ENCODE results near the gene DIPK1A. TPM values are rescaled to one million over a fixed set of nuclear protein-coding genes. Genes with fewer than 3 reads are reported as not detected.
A peak's percentile ranks its signal among the peaks of the same experiment; 100 is the strongest.

The DIPK1A gene
- total and polyA plus RNA-seq, 10 donors = 5.4 to 15.7 (median 9.9) TPM

GRCh38 chr1:92882819-92883218 lies 78.4 kb downstream of the DIPK1A start:
- Histone ChIP-seq H3K9me3 (no peaks in the 10 kb centered on the region), H3K4me3 (no peak overlapping the region), H3K27ac (peak overlapping the region in 4 of 8 donors; percentile 34 to 61 (median 44)), H3K36me3 (no peaks in the 10 kb centered on the region), H3K4me1 (peaks cover 10 to 42% (median 26%) of the 10 kb centered on the region in 6 donors), H3K27me3 (replicated peaks in 1 of 7) (no peaks in the 10 kb centered on the region)
- TF ChIP-seq POLR2AphosphoS5 (IDR thresholded peaks at IDR 0.05) = no peak
- TF ChIP-seq, protein P1, sequence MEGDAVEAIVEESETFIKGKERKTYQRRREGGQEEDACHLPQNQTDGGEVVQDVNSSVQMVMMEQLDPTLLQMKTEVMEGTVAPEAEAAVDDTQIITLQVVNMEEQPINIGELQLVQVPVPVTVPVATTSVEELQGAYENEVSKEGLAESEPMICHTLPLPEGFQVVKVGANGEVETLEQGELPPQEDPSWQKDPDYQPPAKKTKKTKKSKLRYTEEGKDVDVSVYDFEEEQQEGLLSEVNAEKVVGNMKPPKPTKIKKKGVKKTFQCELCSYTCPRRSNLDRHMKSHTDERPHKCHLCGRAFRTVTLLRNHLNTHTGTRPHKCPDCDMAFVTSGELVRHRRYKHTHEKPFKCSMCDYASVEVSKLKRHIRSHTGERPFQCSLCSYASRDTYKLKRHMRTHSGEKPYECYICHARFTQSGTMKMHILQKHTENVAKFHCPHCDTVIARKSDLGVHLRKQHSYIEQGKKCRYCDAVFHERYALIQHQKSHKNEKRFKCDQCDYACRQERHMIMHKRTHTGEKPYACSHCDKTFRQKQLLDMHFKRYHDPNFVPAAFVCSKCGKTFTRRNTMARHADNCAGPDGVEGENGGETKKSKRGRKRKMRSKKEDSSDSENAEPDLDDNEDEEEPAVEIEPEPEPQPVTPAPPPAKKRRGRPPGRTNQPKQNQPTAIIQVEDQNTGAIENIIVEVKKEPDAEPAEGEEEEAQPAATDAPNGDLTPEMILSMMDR (IDR thresholded peaks at IDR 0.05 in 8 of 11, conservative IDR thresholded peaks at IDR 0.05 in 3 of 11) = peak in 3 of 11 experiments; percentile 21 to 43 (median 38)
- intact Hi-C loops (cut with DNase I; ENCODE audit: low total_unique reads) = no loop called here
- WGBS, 5 donors = 0 to 18% (median 0%) methylated on average over 1 of the region's 1 CpG
- DNase-seq = no peak

DNA sequence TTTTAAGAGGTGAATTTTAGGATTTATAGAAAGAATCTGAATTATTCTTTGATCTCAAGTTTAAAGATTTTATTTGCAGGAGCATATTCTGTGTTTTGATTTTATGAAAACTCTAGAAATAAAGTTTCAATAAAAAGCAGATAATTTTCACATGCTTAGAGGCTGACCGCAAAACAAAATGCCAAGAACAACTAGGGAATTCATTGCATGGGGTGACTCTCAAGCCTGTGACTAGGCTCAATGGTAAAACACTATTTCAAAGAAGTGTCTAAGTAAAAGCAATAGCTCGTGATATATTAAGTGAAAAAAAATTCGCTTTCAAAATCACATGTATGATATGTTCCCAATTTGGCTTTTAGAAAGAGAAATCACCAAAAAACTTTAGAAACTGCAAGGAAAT lies 79.9 kb downstream of the DIPK1A start:
- Histone ChIP-seq H3K27ac (no peak overlapping the region), H3K4me3 (no peak overlapping the region), H3K4me1 (peaks cover 15 to 56% (median 38%) of the 10 kb centered on the region in 6 donors), H3K27me3 (replicated peaks in 1 of 7) (no peaks in the 10 kb centered on the region), H3K9me3 (no peaks in the 10 kb centered on the region), H3K36me3 (no peaks in the 10 kb centered on the region)
- WGBS, 5 donors = 88 to 95% (median 94%) methylated on average over 3 of the region's 3 CpGs
- TF ChIP-seq POLR2A (IDR thresholded peaks at IDR 0.05) (no peak), POLR2AphosphoS5 (IDR thresholded peaks at IDR 0.05) (no peak)
- TF ChIP-seq, protein P1 (IDR thresholded peaks at IDR 0.05 in 8 of 11, conservative IDR thresholded peaks at IDR 0.05 in 3 of 11) = no peak
- DNase-seq = no peak
- intact Hi-C loops (cut with DNase I; ENCODE audit: low total_unique reads) = no loop called here

DNA sequence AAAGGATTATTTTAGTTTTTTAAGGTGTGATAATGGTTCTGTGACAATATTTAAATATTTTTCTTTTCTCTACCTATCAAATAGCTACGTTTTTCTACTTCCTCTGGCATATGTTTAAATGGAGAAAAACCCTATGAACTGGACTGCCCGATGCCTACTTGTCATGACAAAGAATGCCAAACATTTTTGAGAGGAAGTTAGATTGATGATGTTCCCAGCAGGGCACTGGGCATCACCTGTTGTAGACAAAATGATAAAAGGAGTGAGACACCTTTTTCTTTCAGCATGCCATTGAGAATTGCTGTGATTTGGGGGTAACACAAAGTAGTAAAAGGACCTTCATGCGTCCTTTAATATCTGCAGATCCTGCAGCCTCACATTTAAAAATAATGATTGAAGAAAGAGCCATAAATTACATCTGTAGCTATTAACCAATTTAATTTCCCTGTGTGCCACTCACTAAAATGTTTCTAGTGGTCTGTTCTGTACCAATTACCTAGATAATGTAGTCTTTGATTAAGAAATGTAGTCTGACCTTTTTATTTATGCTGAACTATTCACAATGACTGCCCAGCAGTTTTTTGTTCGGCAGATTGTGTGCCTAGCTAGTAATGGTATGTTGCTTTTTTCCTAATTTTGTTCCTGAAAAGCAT lies 81.8 kb downstream of the DIPK1A start:
- no peaks in the 10 kb centered on the region for H3K27me3 ChIP-seq (replicated peaks in 1 of 7)
- peaks cover 15 to 59% (median 38%) of the 10 kb centered on the region in 6 donors for H3K4me1 ChIP-seq
- 85 to 91% (median 88%) methylated on average over 4 of the region's 4 CpGs for WGBS, 5 donors
- H3K36me3 ChIP-seq = peaks cover 0 to 8% (median 0%) of the 10 kb centered on the region in 6 donors
- TF ChIP-seq, protein P1 (IDR thresholded peaks at IDR 0.05 in 8 of 11, conservative IDR thresholded peaks at IDR 0.05 in 3 of 11) = no peak
- TF ChIP-seq POLR2AphosphoS5 (IDR thresholded peaks at IDR 0.05) = no peak
- TF ChIP-seq POLR2A (IDR thresholded peaks at IDR 0.05) = no peak
- no peak for DNase-seq
- peak overlapping the region in 1 of 8 donors; percentile 5 for H3K27ac ChIP-seq
- intact Hi-C loops (cut with DNase I; ENCODE audit: low total_unique reads) = no loop called here
- no peak overlapping the region for H3K4me3 ChIP-seq
- H3K9me3 ChIP-seq = no peaks in the 10 kb centered on the region

GRCh38 chr1:92877792-92878191 lies 83.5 kb downstream of the DIPK1A start:
- H3K4me1 ChIP-seq = peaks cover 7 to 44% (median 27%) of the 10 kb centered on the region in 6 donors
- intact Hi-C loops (cut with DNase I; ENCODE audit: low total_unique reads) = no loop called here
- peaks cover 0 to 3% (median 3%) of the 10 kb centered on the region in 8 donors for H3K9me3 ChIP-seq
- no peak for DNase-seq
- no peaks in the 10 kb centered on the region for H3K27me3 ChIP-seq (replicated peaks in 1 of 7)
- H3K4me3 ChIP-seq = no peak overlapping the region
- peaks cover 0 to 20% (median 0%) of the 10 kb centered on the region in 6 donors for H3K36me3 ChIP-seq
- TF ChIP-seq, protein P1 (IDR thresholded peaks at IDR 0.05 in 8 of 11, conservative IDR thresholded peaks at IDR 0.05 in 3 of 11) = no peak
- TF ChIP-seq POLR2A (IDR thresholded peaks at IDR 0.05) (no peak), POLR2AphosphoS5 (IDR thresholded peaks at IDR 0.05) (no peak)
- H3K27ac ChIP-seq = peak overlapping the region in 5 of 8 donors; percentile 11 to 63 (median 40)
- WGBS, 5 donors = 67 to 75% (median 69%) methylated on average over 4 of the region's 4 CpGs

Measured in spleen (tissue), 11 donors.